ENCODE data around the gene PKN1. TPM values are rescaled to one million over a fixed set of nuclear protein-coding genes. Genes with fewer than 3 reads are reported as not detected.
A peak's percentile ranks its signal among the peaks of the same experiment; 100 is the strongest.

The PKN1 gene
- polyA plus RNA-seq, 1 donor (not counting 4 experiments of a cell fraction or from before 2014, with no cell fraction given) = 0.62 TPM

- dilution Hi-C loops (cut with MboI; ENCODE audit: extremely low pct_ligation_motif_present, low sequenced_read_pairs) = no loop called here
- peak overlapping the region; percentile 15 for H3K9ac ChIP-seq (ENCODE audit: control insufficient read depth, extremely low read depth, insufficient read depth, low read length)
- FAIRE-seq (no peak), DNase-seq (ENCODE audit: low read depth, low spot score) (no peak)
- H3K4me1 ChIP-seq (ENCODE audit: control insufficient read depth, extremely low read depth, insufficient read depth, low read length) = peaks cover 11% of the 10 kb centered on the region
- peak overlapping the region; percentile 56 for H3K4me2 ChIP-seq (ENCODE audit: control insufficient read depth, extremely low read depth, insufficient read depth, low read depth, low read length)
- peaks cover 40% of the 10 kb centered on the region for H4K20me1 ChIP-seq (ENCODE audit: control insufficient read depth, extremely low read depth, insufficient read depth, low read length)
- TF ChIP-seq CTCF (optimal IDR thresholded peaks at IDR 0.05 in 1 of 3, IDR thresholded peaks at IDR 0.05 in 1 of 3, conservative IDR thresholded peaks at IDR 0.05 in 1 of 3; ENCODE audit: extremely low read depth in 1 of 3, insufficient read depth in 2 of 3, low read length in 3 of 3) (no peak), EZH2 (IDR thresholded peaks at IDR 0.05; ENCODE audit: low read length) (no peak)
- H2AFZ ChIP-seq (ENCODE audit: control insufficient read depth, low read length) = no peak overlapping the region
- H3K36me3 ChIP-seq (ENCODE audit: control insufficient read depth in 2 of 2, extremely low read depth in 1 of 2, insufficient read depth in 2 of 2, low read length in 2 of 2) = peaks cover 18 to 27% of the 10 kb centered on the region in 2 experiments
- H3K27ac ChIP-seq (ENCODE audit: control insufficient read depth, insufficient read depth, low read length) = peak overlapping the region; percentile 54
- no peaks in the 10 kb centered on the region for H3K9me3 ChIP-seq (ENCODE audit: control insufficient read depth, low read depth, low read length)
- no peaks in the 10 kb centered on the region for H3K27me3 ChIP-seq (ENCODE audit: control insufficient read depth, extremely low read depth, insufficient read depth, low read length)
- peaks cover 2% of the 10 kb centered on the region for H3K9me1 ChIP-seq (ENCODE audit: control insufficient read depth, extremely low read depth, insufficient read depth, low read length)
- H3K79me2 ChIP-seq (ENCODE audit: control insufficient read depth, insufficient read depth, low read length) = peaks cover 72% of the 10 kb centered on the region
- peak overlapping the region; percentile 5 to 94 (median 43) for H3K4me3 ChIP-seq (ENCODE audit: control insufficient read depth in 2 of 3, extremely low read depth in 1 of 3, insufficient read depth in 2 of 3, low read depth in 1 of 3, low read length in 3 of 3)
These were observed 16.3 kb upstream of the PKN1 start for GRCh38 chr19:14416817-14417231.

- Histone ChIP-seq H3K9ac (ENCODE audit: control insufficient read depth, extremely low read depth, insufficient read depth, low read length) (peak overlapping the region; percentile 95), H2AFZ (ENCODE audit: control insufficient read depth, low read length) (peak overlapping the region; percentile 88), H3K4me1 (ENCODE audit: control insufficient read depth, extremely low read depth, insufficient read depth, low read length) (peaks cover 11% of the 10 kb centered on the region), H3K9me1 (ENCODE audit: control insufficient read depth, extremely low read depth, insufficient read depth, low read length) (peaks cover 2% of the 10 kb centered on the region), H3K9me3 (ENCODE audit: control insufficient read depth, low read depth, low read length) (no peaks in the 10 kb centered on the region), H3K4me3 (ENCODE audit: control insufficient read depth in 2 of 3, extremely low read depth in 1 of 3, insufficient read depth in 2 of 3, low read depth in 1 of 3, low read length in 3 of 3) (peak overlapping the region; percentile 92 to 94 (median 92)), H3K79me2 (ENCODE audit: control insufficient read depth, insufficient read depth, low read length) (peaks cover 53% of the 10 kb centered on the region), H3K27me3 (ENCODE audit: control insufficient read depth, extremely low read depth, insufficient read depth, low read length) (no peaks in the 10 kb centered on the region), H3K4me2 (ENCODE audit: control insufficient read depth, extremely low read depth, insufficient read depth, low read depth, low read length) (peak overlapping the region; percentile 91), H3K27ac (ENCODE audit: control insufficient read depth, insufficient read depth, low read length) (peak overlapping the region; percentile 94), H3K36me3 (ENCODE audit: control insufficient read depth in 2 of 2, extremely low read depth in 1 of 2, insufficient read depth in 2 of 2, low read length in 2 of 2) (peaks cover 10 to 14% of the 10 kb centered on the region in 2 experiments), H4K20me1 (ENCODE audit: control insufficient read depth, extremely low read depth, insufficient read depth, low read length) (peaks cover 23% of the 10 kb centered on the region)
- FAIRE-seq (no peak), DNase-seq (ENCODE audit: low read depth, low spot score) (no peak)
- dilution Hi-C loops (cut with MboI; ENCODE audit: extremely low pct_ligation_motif_present, low sequenced_read_pairs) = no loop called here
- TF ChIP-seq CTCF (optimal IDR thresholded peaks at IDR 0.05 in 1 of 3, IDR thresholded peaks at IDR 0.05 in 1 of 3, conservative IDR thresholded peaks at IDR 0.05 in 1 of 3; ENCODE audit: extremely low read depth in 1 of 3, insufficient read depth in 2 of 3, low read length in 3 of 3) = no peak
These were observed 14.3 kb upstream of the PKN1 start for GRCh38 chr19:14418856-14419105.
